Smooth muscle cell of the brain vasculature (primary cell): ENCODE measurements around the gene TBC1D22A.

Experiments used
- DNase-seq: peaks from one replicate; pipeline ENCODE4 v3.0.0-alpha.2; 2012; ENCODE audit warnings: low read depth, low spot score

Gene TBC1D22A

GRCh38 chr22:47187176-47187957 lies 424.9 kb downstream of the TBC1D22A start:
- no peak for DNase-seq

- no peak for DNase-seq
These were observed 426.0 kb downstream of the TBC1D22A start for GRCh38 chr22:47188261-47189055.

GRCh38 chr22:47189056-47189916 lies 426.8 kb downstream of the TBC1D22A start:
- no peak for DNase-seq

- DNase-seq: no peak
These were observed 428.0 kb downstream of the TBC1D22A start for GRCh38 chr22:47190276-47190956.

GRCh38 chr22:47190957-47191670 lies 428.7 kb downstream of the TBC1D22A start:
- DNase-seq: no peak

GRCh38 chr22:47191671-47192650 lies 429.5 kb downstream of the TBC1D22A start:
- no peak for DNase-seq

- DNase-seq: no peak
These were observed 430.4 kb downstream of the TBC1D22A start for GRCh38 chr22:47192651-47193437.

- no peak for DNase-seq
These were observed 431.3 kb downstream of the TBC1D22A start for GRCh38 chr22:47193606-47194329.

GRCh38 chr22:47194476-47195155 lies 432.2 kb downstream of the TBC1D22A start:
- DNase-seq: no peak

GRCh38 chr22:47195156-47195483 lies 432.7 kb downstream of the TBC1D22A start:
- no peak for DNase-seq

GRCh38 chr22:47195484-47196165 lies 433.2 kb downstream of the TBC1D22A start:
- DNase-seq: no peak

GRCh38 chr22:47196166-47196849 lies 433.9 kb downstream of the TBC1D22A start:
- DNase-seq: no peak

GRCh38 chr22:47196881-47197772 lies 434.7 kb downstream of the TBC1D22A start:
- DNase-seq: no peak

GRCh38 chr22:47197773-47198500 lies 435.5 kb downstream of the TBC1D22A start:
- DNase-seq: no peak

- no peak for DNase-seq
These were observed 436.4 kb downstream of the TBC1D22A start for GRCh38 chr22:47198801-47199251.
